SK-N-SH treated with all-trans-retinoic acid at 6 μM for 48 hours (cell line): ENCODE results near the gene SREK1.

Experiments
- ATAC-seq: fragments of 200-7000 bp; cut with Tn5 transposase; 3 replicates; pipeline ENCODE4 v1.9.1; 2020; ENCODE audit warnings: mild to moderate bottlenecking, moderate library complexity
- OSR1 ChIP-seq: fragments of 250-450 bp; sonication (Bioruptor Pico); IDR thresholded peaks from 2 replicates; pipeline ENCODE4 v1.8.0; 2022; ENCODE audit warnings: moderate library complexity, mild to moderate bottlenecking, inconsistent platforms
- POU6F1 ChIP-seq: fragments of 250-450 bp; sonication (Bioruptor Pico); IDR thresholded peaks from 2 replicates; pipeline ENCODE4 v1.8.0; 2021; ENCODE audit warnings: low read depth, mild to moderate bottlenecking, moderate library complexity, borderline replicate concordance
- RARB ChIP-seq: fragments of 250-450 bp; sonication (Bioruptor Pico); IDR thresholded peaks from 2 replicates; pipeline ENCODE4 v1.8.0; 2021; ENCODE audit warnings: mild to moderate bottlenecking, moderate library complexity
- TCF4 ChIP-seq: fragments of 250-450 bp; sonication (Bioruptor Pico); IDR thresholded peaks from 2 replicates; pipeline ENCODE4 v1.8.0; 2021; ENCODE audit warnings: mild to moderate bottlenecking, moderate library complexity, borderline replicate concordance
- ZC3H10 ChIP-seq: fragments of 250-450 bp; sonication (Bioruptor Pico); IDR thresholded peaks from 2 replicates; pipeline ENCODE4 v1.5.1; 2021; ENCODE audit warnings: mild to moderate bottlenecking, moderate library complexity
- ZNF70 ChIP-seq: fragments of 450-650 bp; formaldehyde crosslinking; IDR thresholded peaks from 2 replicates; pipeline ENCODE4 v1.5.0; 2020; ENCODE audit warnings: mild to moderate bottlenecking, moderate library complexity
- ZNF8 ChIP-seq: fragments of 450-650 bp; formaldehyde crosslinking; IDR thresholded peaks from 2 replicates; pipeline ENCODE4 v1.5.0; 2020; ENCODE audit warnings: mild to moderate bottlenecking, moderate library complexity
- TF ChIP-seq, protein P1 (sequence below): fragments of 250-450 bp; sonication (Bioruptor Pico); IDR thresholded peaks from 2 replicates; pipeline ENCODE4 v1.5.1; 2020; ENCODE audit warnings: low read depth, mild to moderate bottlenecking, moderate library complexity
- TF ChIP-seq, protein P2 (sequence below): fragments of 250-450 bp; sonication (Bioruptor Pico); IDR thresholded peaks from 2 replicates; pipeline ENCODE4 v1.5.1; 2021; ENCODE audit warnings: mild to moderate bottlenecking, moderate library complexity

The SREK1 gene

GRCh38 chr5:66232275-66232674 lies 88.2 kb downstream of the SREK1 start (continued):
- TF ChIP-seq, protein P1, sequence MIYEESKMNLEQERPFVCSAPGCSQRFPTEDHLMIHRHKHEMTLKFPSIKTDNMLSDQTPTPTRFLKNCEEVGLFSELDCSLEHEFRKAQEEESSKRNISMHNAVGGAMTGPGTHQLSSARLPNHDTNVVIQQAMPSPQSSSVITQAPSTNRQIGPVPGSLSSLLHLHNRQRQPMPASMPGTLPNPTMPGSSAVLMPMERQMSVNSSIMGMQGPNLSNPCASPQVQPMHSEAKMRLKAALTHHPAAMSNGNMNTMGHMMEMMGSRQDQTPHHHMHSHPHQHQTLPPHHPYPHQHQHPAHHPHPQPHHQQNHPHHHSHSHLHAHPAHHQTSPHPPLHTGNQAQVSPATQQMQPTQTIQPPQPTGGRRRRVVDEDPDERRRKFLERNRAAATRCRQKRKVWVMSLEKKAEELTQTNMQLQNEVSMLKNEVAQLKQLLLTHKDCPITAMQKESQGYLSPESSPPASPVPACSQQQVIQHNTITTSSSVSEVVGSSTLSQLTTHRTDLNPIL (CRISPR knock-in tag): no peak
- no peak for TF ChIP-seq RARB

GRCh38 chr5:66232706-66233445 lies 88.8 kb downstream of the SREK1 start:
- TF ChIP-seq ZC3H10: no peak
- TF ChIP-seq, protein P2, sequence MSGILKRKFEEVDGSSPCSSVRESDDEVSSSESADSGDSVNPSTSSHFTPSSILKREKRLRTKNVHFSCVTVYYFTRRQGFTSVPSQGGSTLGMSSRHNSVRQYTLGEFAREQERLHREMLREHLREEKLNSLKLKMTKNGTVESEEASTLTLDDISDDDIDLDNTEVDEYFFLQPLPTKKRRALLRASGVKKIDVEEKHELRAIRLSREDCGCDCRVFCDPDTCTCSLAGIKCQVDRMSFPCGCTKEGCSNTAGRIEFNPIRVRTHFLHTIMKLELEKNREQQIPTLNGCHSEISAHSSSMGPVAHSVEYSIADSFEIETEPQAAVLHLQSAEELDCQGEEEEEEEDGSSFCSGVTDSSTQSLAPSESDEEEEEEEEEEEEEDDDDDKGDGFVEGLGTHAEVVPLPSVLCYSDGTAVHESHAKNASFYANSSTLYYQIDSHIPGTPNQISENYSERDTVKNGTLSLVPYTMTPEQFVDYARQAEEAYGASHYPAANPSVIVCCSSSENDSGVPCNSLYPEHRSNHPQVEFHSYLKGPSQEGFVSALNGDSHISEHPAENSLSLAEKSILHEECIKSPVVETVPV (CRISPR knock-in tag): no peak
- TF ChIP-seq RARB: no peak
- TF ChIP-seq ZNF8 (CRISPR knock-in tag): no peak
- TF ChIP-seq POU6F1 (CRISPR knock-in tag): no peak
- TF ChIP-seq OSR1: no peak
- no peak for TF ChIP-seq ZNF70 (CRISPR knock-in tag)
- no peak for TF ChIP-seq TCF4 (CRISPR knock-in tag)
- TF ChIP-seq, protein P1 (CRISPR knock-in tag): no peak
- no peak for ATAC-seq
